Prostate gland (tissue), 2 donors: ENCODE measurements around the gene POU6F2.

ENCODE experiments used
- CTCF ChIP-seq, 4 experiments: fragments of 200-600 bp in 2 of 4; fragments of 450-650 bp in 2 of 4; sonication (generic) in 2 of 4; IDR thresholded peaks; 1 replicate in 3 of 4; 2 replicates in 1 of 4; pipeline ENCODE4 v1.5.1; 2016 to 2019; ENCODE audit warnings: antibody characterized with exemption in 4 of 4, mild to moderate bottlenecking in 2 of 4, moderate library complexity in 2 of 4
- POLR2A ChIP-seq: fragments of 450-650 bp; IDR thresholded peaks from one replicate; pipeline ENCODE4 v1.6.1; 2016; ENCODE audit warnings: antibody characterized with exemption, mild to moderate bottlenecking

GRCh38 chr7:39509436-39509835 lies 531.7 kb downstream of the POU6F2 start:
- TF ChIP-seq POLR2A (no peak), CTCF (IDR thresholded peaks at IDR 0.05) (no peak)
